ENCODE results near the gene DMBX1.

The DMBX1 gene

GRCh38 chr1:46459315-46459714 is 30.3 kb upstream of the DMBX1 start:
- DNase-seq (ENCODE audit: low spot score) = no peak

- no peak for DNase-seq (ENCODE audit: low spot score)
These were observed 28.4 kb upstream of the DMBX1 start for GRCh38 chr1:46461017-46461808.

GRCh38 chr1:46461809-46462448 is 27.7 kb upstream of the DMBX1 start:
- DNase-seq (ENCODE audit: low spot score) = no peak

DNA sequence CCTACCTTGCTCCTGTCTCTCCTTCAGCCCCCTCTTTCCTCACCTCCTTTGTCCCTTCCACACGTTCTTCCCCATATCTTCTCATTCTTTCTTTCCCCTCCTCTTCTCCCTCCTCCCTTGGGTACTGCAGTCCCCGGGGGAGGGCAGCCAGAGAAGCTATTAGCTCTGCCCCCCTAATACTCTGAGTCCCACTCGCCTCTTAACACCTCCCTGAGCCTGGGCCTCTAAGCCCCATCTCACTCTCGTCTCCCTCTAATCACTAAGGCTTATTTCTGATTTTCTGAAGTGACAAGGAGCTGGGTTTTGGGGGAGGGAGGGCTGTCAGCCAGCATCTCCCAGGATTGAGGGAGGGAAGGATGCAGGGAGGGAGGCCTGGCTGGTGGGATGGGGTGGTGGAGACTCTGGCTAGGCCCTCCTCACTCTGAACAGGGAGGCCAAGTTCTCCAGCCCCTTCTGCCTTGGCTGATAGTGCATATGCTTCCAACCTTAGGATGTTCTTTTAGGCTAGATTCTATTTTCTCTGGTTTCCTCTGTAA is 25.6 kb upstream of the DMBX1 start:
- DNase-seq (ENCODE audit: low spot score) = no peak

DNA sequence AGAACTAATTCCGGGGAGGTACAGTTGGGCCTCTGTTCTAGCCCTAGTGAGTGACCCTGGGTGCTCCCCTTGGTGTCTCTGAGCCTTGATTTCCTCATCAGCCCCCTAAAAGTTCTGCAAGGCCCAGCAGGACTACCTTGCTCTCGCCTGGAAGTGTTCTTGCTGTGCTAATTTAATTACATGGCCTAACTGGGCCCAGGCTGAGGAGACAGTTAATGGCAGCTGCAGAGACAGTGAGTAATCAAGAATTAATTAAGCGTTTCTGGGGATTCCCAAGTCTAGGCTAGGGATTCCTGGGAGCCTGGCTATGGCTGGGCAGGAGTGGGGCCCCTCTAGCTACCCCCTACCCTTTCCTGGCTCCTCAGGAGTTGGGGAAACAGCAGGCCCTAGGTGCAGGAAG is 24.7 kb upstream of the DMBX1 start:
- no peak for DNase-seq (ENCODE audit: low spot score)

DNA sequence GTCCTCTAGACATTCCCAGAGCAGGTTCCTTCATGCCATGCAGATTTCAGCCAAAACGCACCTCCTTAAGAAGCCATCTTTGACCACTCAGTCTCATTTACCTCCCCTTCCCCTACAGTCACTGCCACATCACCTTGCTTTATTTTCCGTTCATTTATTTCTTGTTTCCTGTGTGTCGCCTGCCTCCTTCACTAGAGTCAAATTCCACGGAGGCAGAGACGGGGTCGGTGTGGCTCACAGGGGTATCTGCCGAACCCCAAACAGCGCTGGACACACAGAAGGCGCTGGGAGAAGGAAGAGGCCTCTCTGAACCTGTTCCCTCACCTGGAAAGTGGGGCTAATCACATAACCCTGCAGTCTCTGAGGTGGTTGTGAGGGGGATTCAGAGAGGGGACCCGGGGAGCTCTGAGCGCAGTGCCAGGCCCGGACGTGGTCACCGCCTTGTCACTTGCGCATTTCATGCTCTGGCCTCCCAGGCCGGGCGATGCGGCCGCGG is 23.6 kb upstream of the DMBX1 start:
- DNase-seq (ENCODE audit: low spot score) = no peak

DNA sequence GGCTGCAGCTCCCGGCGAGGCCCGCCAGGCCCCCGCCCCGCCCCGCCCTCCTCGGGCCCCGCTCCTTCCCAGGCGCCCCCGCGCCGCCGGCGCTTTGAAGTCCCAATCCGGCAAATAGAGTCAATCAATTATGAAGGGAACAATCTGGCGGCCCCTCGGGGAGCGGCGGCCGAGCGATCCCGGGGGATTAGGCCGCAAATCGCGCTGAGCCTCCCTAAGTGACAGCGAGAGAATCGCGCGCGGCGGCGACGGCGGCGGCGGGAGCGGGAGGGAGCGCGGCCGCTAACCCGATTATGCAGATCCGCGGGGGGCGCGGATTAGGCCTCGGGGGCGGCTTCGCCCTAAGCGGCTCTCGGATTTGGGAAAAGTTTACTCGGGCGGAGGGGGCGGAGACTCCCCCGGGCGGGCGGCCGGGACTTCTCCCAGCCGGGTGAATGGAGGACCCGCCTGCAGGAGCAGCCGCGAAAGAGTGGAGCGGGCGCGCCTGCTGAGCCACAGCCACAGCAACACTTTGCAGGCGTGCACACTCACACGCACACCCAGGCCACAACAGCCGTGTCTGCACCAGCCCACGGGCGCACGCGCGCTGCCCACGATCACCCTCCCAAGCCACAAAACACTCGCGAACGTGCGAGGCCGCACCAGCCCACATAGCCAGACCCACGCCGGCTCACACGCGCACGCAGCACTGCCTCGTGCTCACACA is 23.0 kb upstream of the DMBX1 start:
- no peak for DNase-seq (ENCODE audit: low spot score)

GRCh38 chr1:46467183-46467504 is 22.5 kb upstream of the DMBX1 start:
- no peak for DNase-seq (ENCODE audit: low spot score)

GRCh38 chr1:46469881-46470280 is 19.8 kb upstream of the DMBX1 start:
- DNase-seq (ENCODE audit: low spot score) = no peak

GRCh38 chr1:46471848-46472492 is 17.7 kb upstream of the DMBX1 start:
- no peak for DNase-seq (ENCODE audit: low spot score)

DNA sequence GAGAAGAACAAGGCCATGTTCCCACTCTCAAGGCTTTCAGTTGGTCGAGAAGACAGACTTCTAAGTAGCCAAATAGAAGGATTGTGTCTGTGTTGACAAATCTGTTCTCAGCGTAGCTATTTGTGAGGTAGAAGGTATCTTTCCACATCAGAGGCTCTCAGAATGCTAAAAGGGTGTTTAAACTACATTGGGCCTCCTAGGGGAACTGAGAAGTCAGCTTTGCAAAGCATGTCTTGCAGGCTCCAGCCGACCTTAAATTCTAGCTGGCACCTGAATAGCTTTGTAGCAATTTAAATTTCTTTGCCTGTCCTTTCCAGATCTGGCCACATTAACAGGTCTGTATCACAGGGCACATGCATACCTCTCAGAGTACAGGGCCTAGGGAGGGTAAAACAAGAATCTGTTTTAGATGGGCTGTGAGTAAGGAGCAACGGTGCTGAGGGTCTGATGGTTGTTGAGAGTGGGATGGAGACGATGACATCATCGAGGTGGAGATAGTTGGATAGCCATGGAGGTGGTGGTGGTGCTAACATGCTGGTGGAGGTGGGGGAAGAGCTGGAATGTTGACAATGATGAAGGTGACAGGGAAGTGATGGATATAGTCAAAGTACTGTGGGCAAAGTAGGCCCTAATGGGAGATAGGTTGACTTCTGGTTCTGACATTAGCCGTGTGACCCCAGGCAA is 17.0 kb upstream of the DMBX1 start:
- no peak for DNase-seq (ENCODE audit: low spot score)

DNA sequence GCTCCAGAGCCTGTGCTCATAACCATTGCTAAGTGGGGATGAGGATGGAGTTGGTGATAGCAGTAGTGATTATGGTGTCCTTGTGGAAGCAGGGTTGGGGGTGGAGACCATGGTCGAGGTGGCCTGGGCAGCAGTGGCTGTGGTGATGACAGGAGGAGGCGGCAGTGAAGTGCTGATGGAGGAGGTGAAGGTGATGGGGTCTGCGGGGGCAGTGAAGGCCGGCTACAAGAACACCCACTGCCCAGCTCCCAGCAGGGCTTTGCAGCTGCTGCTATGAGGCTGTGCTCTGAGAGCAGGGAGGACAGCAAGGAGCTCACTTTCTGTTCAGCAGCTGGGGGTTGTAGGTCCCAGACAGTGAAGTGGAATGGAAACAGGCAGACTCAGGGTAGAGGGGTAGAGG is 15.6 kb upstream of the DMBX1 start:
- DNase-seq (ENCODE audit: low spot score) = no peak

- DNase-seq (ENCODE audit: low spot score) = no peak
These were observed 15.1 kb upstream of the DMBX1 start for GRCh38 chr1:46474570-46474969.

DNA sequence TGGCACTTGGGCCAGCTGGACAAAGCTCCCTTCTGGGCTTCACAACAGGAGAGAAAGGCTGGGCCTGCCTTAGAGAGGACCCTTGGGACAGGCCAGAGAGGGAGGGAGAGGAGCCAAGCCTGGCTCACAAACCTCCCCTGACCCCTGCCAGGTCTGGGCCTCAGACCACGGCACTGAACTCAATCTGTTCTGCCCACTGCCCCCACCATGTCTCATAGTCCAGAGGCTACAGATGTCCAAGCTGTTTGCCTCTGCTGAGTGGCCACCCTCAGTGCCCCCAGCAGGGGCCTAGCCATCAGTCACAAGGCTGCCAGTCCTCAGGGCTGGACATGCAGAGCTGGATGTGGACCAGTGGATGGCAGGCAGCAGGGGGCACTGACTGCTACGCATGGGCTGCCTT is 13.0 kb upstream of the DMBX1 start:
- DNase-seq (ENCODE audit: low spot score) = no peak

DNA sequence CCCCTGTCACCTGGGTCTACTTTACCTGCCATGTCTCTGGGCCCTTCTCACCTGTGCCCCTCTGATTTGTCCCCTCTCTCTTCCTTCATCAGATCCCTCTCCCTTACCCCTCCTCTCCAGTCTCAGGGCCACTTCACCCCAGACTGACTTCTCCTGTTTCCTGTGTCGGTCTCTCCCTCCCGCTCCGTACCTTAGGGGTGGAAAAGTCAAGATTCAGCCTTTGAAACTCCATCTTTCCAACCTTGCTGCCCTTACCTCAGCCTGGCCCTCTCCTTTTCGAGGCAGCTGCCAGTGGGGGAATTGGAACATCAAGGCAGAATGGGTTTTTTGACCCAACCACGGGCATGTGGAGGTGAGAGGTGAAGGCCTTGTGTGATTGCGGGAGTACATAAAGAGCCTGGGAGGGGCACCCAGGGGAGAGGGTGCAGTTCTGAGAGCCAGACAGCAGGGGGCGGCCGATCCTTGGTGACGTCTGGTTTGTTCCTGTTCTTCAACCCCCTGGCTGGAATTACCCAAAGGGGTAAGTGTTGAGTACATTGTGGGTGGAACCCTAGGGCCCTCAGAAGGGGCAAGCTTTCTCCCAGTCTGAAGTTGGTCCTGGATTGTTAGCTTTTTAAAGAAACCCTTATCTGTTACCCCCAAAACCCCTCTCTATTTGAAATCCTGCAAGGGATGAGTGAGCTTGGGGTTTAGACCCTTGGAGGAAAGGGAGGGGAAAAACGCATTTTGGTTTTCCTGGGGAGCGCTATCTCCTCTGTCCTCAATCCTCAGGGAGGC is 12.3 kb upstream of the DMBX1 start:
- DNase-seq (ENCODE audit: low spot score) = peak; percentile 64

DNA sequence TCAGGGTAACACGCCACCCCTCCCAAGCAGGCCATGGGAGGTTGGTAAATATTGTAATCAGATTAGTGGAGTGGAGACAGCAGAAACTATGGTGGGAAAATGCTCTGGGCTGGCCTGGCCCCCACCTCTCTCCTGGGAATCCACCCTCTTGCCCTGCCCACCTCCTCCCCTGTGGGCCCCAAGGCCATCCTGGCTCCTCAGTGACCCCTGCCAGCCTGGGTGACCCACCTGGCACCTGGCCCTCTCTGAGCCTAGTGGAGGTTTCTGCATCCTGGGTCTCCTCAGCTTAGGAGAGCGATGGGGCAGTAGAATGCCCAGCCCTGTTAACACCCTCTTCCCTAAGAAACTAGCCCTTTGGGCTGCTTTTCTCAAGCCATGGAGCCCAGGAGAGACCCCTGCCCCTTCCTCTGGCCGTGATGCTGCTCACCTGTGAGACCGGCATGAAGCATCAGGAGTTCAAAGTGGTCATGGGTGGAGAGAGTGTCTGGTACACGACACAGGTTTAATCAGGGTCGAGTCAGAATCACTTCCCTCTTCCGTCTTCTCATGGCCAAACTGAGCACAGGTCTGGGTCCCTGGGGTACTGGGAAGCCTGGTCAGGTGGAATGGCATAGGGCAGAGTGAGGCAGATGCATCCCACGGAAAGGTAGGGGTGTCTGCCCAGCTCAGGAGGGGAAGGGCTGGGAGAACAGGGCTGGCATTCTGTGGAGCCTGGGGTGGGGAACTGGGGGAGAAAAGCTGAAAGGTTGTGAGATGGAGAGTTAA is 10.7 kb upstream of the DMBX1 start:
- DNase-seq (ENCODE audit: low spot score) = no peak

DNA sequence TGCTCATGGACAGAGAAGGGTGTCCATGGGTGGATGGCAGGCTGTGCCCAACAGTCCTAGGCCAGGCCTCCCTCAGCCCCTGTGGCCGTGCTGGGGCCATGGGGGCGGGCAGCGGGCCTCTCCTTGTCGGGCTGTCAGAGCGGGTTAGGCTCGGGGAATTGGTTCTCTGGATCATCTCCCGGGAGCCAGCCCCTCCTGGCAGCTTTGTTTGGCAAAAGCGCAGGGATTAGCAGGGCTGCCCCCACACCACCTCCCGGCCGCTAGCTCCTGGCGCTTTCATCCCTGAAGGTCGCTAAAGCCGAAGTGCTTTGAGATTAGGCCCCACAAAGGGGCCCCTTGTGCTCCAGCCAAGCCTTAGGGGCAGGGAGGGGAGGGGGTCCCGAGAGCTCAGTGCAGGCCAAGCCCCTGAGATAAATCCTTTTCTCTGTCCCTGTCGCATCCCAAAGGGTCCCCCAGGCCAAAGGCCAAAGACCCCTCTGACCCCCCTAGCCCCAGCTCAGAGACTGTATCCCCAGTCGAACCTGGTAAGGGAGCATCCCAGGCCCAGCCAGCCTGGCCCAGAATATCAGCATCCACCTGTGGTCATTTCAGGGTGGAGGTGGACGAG is 9.8 kb upstream of the DMBX1 start:
- DNase-seq (ENCODE audit: low spot score) = no peak

DNA sequence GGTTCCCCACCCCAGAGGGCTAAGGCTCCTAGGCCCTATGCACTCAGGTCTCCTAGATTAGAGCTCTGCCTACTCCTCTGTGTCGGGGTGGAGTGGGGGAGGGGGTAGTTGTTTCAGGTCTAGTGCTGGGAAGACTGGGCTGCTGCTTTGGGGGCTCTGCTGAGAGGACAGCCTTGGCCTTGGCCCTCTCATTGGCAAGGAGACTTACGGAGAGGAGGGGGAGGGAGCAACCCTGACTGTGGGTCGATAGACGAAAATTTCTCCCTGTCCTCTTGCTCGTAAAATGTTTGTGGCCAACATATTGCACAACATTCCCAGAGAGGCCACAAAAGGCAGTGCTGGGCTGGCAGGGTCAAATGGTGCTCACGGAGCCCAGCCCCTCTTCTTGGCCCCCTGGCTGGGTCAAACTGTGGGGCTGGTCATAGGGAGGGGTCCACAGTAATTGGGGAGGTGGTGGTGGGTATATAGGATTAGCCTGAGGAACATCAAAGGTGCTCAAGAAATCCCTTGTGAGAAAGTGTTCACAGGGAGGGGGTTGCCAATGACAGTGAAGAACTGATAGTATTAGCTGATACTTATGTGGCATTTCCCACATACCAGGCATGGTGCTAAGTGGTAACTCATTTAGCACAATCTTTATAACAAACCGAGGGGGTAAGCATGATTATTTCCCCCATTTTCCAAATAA is 8.5 kb upstream of the DMBX1 start:
- DNase-seq (ENCODE audit: low spot score) = no peak

DNA sequence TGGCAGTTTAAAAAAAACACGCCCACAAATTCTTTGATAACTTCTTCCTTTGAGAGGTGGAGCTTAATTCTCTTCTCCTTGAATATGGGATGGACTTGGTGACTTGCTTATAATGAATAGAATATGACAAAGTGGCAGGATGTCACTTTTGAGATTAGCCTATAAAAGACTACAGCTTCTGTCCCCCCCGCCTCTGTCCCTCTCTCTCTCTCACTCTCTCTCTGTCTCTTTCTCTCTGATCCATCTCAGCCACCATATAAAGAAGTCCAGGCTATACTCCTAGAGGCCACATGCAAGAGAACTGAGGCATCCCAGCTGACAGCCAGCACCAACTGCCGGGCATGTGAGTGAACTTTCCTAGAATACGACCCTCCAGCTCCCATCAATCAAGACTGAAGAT is 7.7 kb upstream of the DMBX1 start:
- DNase-seq (ENCODE audit: low spot score) = no peak
